Liver (tissue), 9 donors: ENCODE measurements around the gene ATAD3C. TPM values are rescaled to one million over a fixed set of nuclear protein-coding genes. Genes with fewer than 3 reads are reported as not detected.
"Not testable (repeated sequence)": the region's sequence is repeated elsewhere in the genome, so short reads cannot be mapped to it uniquely, and the experiment has no call there.

Experiments used
- DNase-seq: peaks from one replicate; pipeline ENCODE4 v3.0.0-alpha.2; 2017; ENCODE audit warnings: low spot score
- H3K27ac ChIP-seq, 2 donors: one replicate each; pipeline ENCODE4 v1.7.0; 2013; ENCODE audit warnings: inconsistent platforms in 2 of 2, low read length in 2 of 2, control low read depth in 1 of 2, low read depth in 1 of 2, mild to moderate bottlenecking in 1 of 2
- H3K27me3 ChIP-seq, 4 donors: one replicate each; pipeline versions ENCODE4 v1.6.1 to v1.7.0; 2013; ENCODE audit warnings: low read length in 3 of 4, inconsistent platforms in 1 of 4, mild to moderate bottlenecking in 1 of 4, moderate library complexity in 1 of 4; ENCODE audit not compliant: control insufficient read depth in 4 of 4, insufficient read depth in 4 of 4
- H3K36me3 ChIP-seq, 4 donors: one replicate each; pipeline versions ENCODE4 v1.6.1 to v1.7.0; 2013; ENCODE audit warnings: low read length in 3 of 4, mild to moderate bottlenecking in 3 of 4, low read depth in 1 of 4, moderate library complexity in 1 of 4; ENCODE audit not compliant: control insufficient read depth in 4 of 4, insufficient read depth in 3 of 4
- H3K4me1 ChIP-seq, 4 donors: one replicate each; pipeline versions ENCODE4 v1.6.1 to v1.7.0; 2013; ENCODE audit warnings: low read length in 3 of 4, mild to moderate bottlenecking in 3 of 4, moderate library complexity in 1 of 4; ENCODE audit not compliant: control insufficient read depth in 4 of 4, insufficient read depth in 4 of 4
- H3K4me3 ChIP-seq, 3 donors: one replicate each; pipeline versions ENCODE4 v1.6.1 to v1.7.0; 2013; ENCODE audit warnings: low read length in 3 of 3, control low read depth in 1 of 3, low read depth in 1 of 3, mild to moderate bottlenecking in 1 of 3
- H3K9ac ChIP-seq, 2 donors: one replicate each; pipeline ENCODE4 v1.7.0; 2013; ENCODE audit warnings: low read length in 2 of 2, mild to moderate bottlenecking in 2 of 2, moderate library complexity in 2 of 2, control low read depth in 1 of 2, low read depth in 1 of 2
- H3K9me3 ChIP-seq, 4 donors: one replicate each; pipeline versions ENCODE4 v1.6.1 to v1.7.0; 2013; ENCODE audit warnings: low read length in 3 of 4; ENCODE audit not compliant: control insufficient read depth in 4 of 4
- CTCF ChIP-seq: fragments of 150-350 bp; IDR thresholded peaks from 2 replicates; pipeline ENCODE4 v1.5.1; 2017; ENCODE audit warnings: improper control_type of control experiment, low read depth, low read length; ENCODE audit not compliant: missing input control
- EGR1 ChIP-seq, 2 donors: IDR thresholded peaks; 2 replicates each; pipeline ENCODE4 v1.6.1; 2016 to 2018; ENCODE audit warnings: antibody characterized with exemption in 2 of 2, low read depth in 2 of 2
- FOXA2 ChIP-seq: IDR thresholded peaks from 2 replicates; pipeline ENCODE4 v1.6.1; 2016; ENCODE audit warnings: antibody characterized with exemption
- GABPA ChIP-seq, 2 donors: IDR thresholded peaks in 1 of 2; conservative IDR thresholded peaks in 1 of 2; 2 replicates each; pipeline ENCODE4 v1.6.1; 2016; ENCODE audit warnings: antibody characterized with exemption in 2 of 2, mild to moderate bottlenecking in 1 of 2, moderate library complexity in 1 of 2
- HNF4G ChIP-seq: IDR thresholded peaks from 2 replicates; pipeline ENCODE4 v1.6.1; 2016; ENCODE audit warnings: antibody characterized with exemption
- JUND ChIP-seq, 2 donors: IDR thresholded peaks; 2 replicates each; pipeline ENCODE4 v1.6.1; 2016; ENCODE audit warnings: antibody characterized with exemption in 2 of 2
- NR2F2 ChIP-seq: IDR thresholded peaks from 2 replicates; pipeline ENCODE4 v1.6.1; 2016; ENCODE audit warnings: antibody characterized with exemption
- RAD21 ChIP-seq, 2 donors: IDR thresholded peaks; 2 replicates each; pipeline ENCODE4 v1.6.1; 2016; ENCODE audit warnings: antibody characterized with exemption in 2 of 2, mild to moderate bottlenecking in 2 of 2
- REST ChIP-seq: IDR thresholded peaks from 2 replicates; pipeline ENCODE4 v1.6.1; 2016; ENCODE audit warnings: antibody characterized with exemption, mild to moderate bottlenecking
- TAF1 ChIP-seq: conservative IDR thresholded peaks from 2 replicates; pipeline ENCODE4 v1.6.1; 2016; ENCODE audit warnings: antibody characterized with exemption, mild to moderate bottlenecking
- WGBS: extraction: QIAGEN DNeasy Blood & Tissue Kit; methylation state at CpG from one replicate; pipeline ENCODE4 v1.1.7; 2013; 5-methylcytosine and 5-hydroxymethylcytosine counted together
- polyA plus RNA-seq, 2 donors: library from polyadenylated mRNA; stranded (reverse) in 1 of 2; unstranded in 1 of 2; fragments of 200-250 nt in 1 of 2; fragments of >200 nt in 1 of 2; fragmentation: Nextera tagmentation in 1 of 2; extraction: Ambion mirVana in 1 of 2; gene quantifications; one replicate each; pipeline versions ENCODE4 v1.2.1 to v1.2.3, GENCODE V29; 2013 to 2015
- total RNA-seq, 2 donors: library from RNA; depleted of rRNA; stranded (reverse); fragments of >200 nt; gene quantifications; one replicate each; pipeline ENCODE4 v1.2.3, GENCODE V29; 2014
- TF ChIP-seq, protein P1 (sequence below): IDR thresholded peaks from 2 replicates; pipeline ENCODE4 v1.6.1; 2016; ENCODE audit warnings: antibody characterized with exemption
- TF ChIP-seq, protein P2 (sequence below): IDR thresholded peaks from 2 replicates; pipeline ENCODE4 v1.6.1; 2016; ENCODE audit warnings: antibody characterized with exemption
- TF ChIP-seq, protein P3 (sequence below): IDR thresholded peaks from 2 replicates; pipeline ENCODE4 v1.6.1; 2016; ENCODE audit warnings: antibody characterized with exemption
- donor health status: healthy.
- donor health status: healthy.
- donor health status: healthy.
- donor health status: healthy.
- donor health status: healthy.

The ATAD3C gene
- total and polyA plus RNA-seq, 4 donors: 0.19 to 4.8 (median 0.88) TPM

DNA sequence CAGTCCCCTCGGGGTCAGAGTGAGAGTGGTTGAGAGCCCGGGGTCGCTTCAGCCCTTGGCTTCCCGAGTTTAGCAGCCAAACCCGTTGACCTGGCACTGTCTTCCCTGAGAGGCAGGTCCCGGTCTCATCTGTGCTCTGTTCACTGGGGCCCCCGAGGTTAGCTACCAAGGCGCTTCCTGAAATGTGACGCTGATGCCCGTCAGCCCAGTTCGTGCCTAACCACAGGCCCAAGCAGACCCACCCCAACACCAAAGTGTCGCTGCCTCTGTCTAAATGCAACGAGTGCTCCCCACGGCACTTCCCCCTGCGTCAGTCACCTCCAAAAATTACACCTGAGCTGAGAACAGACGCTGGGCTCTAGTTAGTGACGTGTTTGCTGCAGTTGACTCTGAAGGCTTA is 26.5 kb downstream of the ATAD3C start:
- not testable (repeated sequence) for H3K9me3 ChIP-seq, H3K27ac ChIP-seq, H3K4me3 ChIP-seq, H3K9ac ChIP-seq, DNase-seq, H3K27me3 ChIP-seq
- 90% methylated on average over 15 of the region's 17 CpGs for WGBS
- Histone ChIP-seq H3K4me1 (peaks cover 5 to 14% (median 10%) of the 10 kb centered on the region in 4 donors), H3K36me3 (peaks cover 3 to 22% (median 14%) of the 10 kb centered on the region in 4 donors)

DNA sequence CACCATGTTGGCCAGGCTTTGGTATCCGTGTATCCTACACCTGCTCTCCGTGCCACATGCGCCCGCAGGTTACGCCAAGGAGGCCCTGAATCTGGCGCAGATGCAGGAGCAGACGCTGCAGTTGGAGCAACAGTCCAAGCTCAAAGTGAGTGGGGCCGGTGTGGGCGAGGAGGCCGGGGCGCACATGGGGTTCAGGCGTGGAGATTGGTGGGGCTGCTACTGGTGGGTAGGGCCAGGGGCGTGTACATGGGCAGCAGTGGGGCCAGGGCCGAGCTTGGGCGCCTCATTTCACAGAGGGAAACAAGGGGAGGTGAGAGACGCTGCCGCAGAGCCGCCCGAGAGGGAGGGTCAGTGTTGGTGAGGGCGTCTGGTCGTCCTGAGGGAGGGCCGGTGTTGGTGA is 27.7 kb downstream of the ATAD3C start:
- Histone ChIP-seq H3K27ac (no peak overlapping the region), H3K9me3 (no peaks in the 10 kb centered on the region), H3K36me3 (peaks cover 3 to 22% (median 14%) of the 10 kb centered on the region in 4 donors), H3K4me3 (no peak overlapping the region), H3K27me3 (no peaks in the 10 kb centered on the region), H3K9ac (no peak overlapping the region), H3K4me1 (peaks cover 5 to 14% (median 8%) of the 10 kb centered on the region in 4 donors)
- DNase-seq: no peak
- TF ChIP-seq, protein P1, sequence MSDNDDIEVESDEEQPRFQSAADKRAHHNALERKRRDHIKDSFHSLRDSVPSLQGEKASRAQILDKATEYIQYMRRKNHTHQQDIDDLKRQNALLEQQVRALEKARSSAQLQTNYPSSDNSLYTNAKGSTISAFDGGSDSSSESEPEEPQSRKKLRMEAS: no peak
- no peak for TF ChIP-seq GABPA (IDR thresholded peaks at IDR 0.05 in 1 of 2, conservative IDR thresholded peaks at IDR 0.05 in 1 of 2)
- no peak for TF ChIP-seq HNF4G
- no peak for TF ChIP-seq TAF1
- TF ChIP-seq, protein P2, sequence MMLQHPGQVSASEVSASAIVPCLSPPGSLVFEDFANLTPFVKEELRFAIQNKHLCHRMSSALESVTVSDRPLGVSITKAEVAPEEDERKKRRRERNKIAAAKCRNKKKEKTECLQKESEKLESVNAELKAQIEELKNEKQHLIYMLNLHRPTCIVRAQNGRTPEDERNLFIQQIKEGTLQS: no peak
- no peak for TF ChIP-seq REST
- TF ChIP-seq CTCF: no peak
- TF ChIP-seq RAD21 (IDR thresholded peaks at IDR 0.05): no peak
- TF ChIP-seq FOXA2: no peak
- TF ChIP-seq, protein P3, sequence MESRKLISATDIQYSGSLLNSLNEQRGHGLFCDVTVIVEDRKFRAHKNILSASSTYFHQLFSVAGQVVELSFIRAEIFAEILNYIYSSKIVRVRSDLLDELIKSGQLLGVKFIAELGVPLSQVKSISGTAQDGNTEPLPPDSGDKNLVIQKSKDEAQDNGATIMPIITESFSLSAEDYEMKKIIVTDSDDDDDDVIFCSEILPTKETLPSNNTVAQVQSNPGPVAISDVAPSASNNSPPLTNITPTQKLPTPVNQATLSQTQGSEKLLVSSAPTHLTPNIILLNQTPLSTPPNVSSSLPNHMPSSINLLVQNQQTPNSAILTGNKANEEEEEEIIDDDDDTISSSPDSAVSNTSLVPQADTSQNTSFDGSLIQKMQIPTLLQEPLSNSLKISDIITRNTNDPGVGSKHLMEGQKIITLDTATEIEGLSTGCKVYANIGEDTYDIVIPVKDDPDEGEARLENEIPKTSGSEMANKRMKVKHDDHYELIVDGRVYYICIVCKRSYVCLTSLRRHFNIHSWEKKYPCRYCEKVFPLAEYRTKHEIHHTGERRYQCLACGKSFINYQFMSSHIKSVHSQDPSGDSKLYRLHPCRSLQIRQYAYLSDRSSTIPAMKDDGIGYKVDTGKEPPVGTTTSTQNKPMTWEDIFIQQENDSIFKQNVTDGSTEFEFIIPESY: no peak
- no peak for TF ChIP-seq JUND (IDR thresholded peaks at IDR 0.05)
- TF ChIP-seq NR2F2: no peak
- TF ChIP-seq EGR1 (IDR thresholded peaks at IDR 0.05; ENCODE audit: low read depth in 2 of 2): no peak
- 97% methylated on average over 22 of the region's 22 CpGs for WGBS
